Measurements from ENCODE around the gene GLS. TPM values are rescaled to one million over a fixed set of nuclear protein-coding genes. Genes with fewer than 3 reads are reported as not detected.

The GLS gene
- total RNA-seq, 1 donor from 2014 or later, result 88.9 TPM

GRCh38 chr2:191003405-191004309, 123.0 kb downstream of the GLS start:
- no peak overlapping the region for H3K27ac ChIP-seq
- intact Hi-C loops (cut with DNase I), result no loop called here
- H3K4me1 ChIP-seq, result no peaks in the 10 kb centered on the region
- DNase-seq (ENCODE audit: extremely low spot score in 2 of 2), result no peak
- TF ChIP-seq POLR2A (IDR thresholded peaks at IDR 0.05) (no peak), CTCF (IDR thresholded peaks at IDR 0.05) (no peak), POLR2AphosphoS5 (IDR thresholded peaks at IDR 0.05; ENCODE audit: insufficient read depth in 1 of 2, low read depth in 1 of 2) (no peak)
- H3K36me3 ChIP-seq, result peaks cover 7 to 79% of the 10 kb centered on the region in 2 donors
- H3K4me3 ChIP-seq, result no peak overlapping the region
- H3K27me3 ChIP-seq, result no peaks in the 10 kb centered on the region
- H3K9me3 ChIP-seq, result no peaks in the 10 kb centered on the region

- H3K4me1 ChIP-seq, result peaks cover 5% of the 10 kb centered on the region
- no peak overlapping the region for H3K27ac ChIP-seq
- no peak for TF ChIP-seq POLR2A (IDR thresholded peaks at IDR 0.05)
- no peak for TF ChIP-seq CTCF (IDR thresholded peaks at IDR 0.05)
- TF ChIP-seq POLR2AphosphoS5 (IDR thresholded peaks at IDR 0.05; ENCODE audit: insufficient read depth in 1 of 2, low read depth in 1 of 2), result no peak
- H3K36me3 ChIP-seq, result peaks cover 7 to 55% of the 10 kb centered on the region in 2 donors
- no peak overlapping the region for H3K4me3 ChIP-seq
- H3K9me3 ChIP-seq, result no peaks in the 10 kb centered on the region
- H3K27me3 ChIP-seq, result no peaks in the 10 kb centered on the region
- intact Hi-C loops (cut with DNase I), result no loop called here
- DNase-seq (ENCODE audit: extremely low spot score in 2 of 2), result no peak
Measured at GRCh38 chr2:191006297-191006696, 125.7 kb downstream of the GLS start.

DNA sequence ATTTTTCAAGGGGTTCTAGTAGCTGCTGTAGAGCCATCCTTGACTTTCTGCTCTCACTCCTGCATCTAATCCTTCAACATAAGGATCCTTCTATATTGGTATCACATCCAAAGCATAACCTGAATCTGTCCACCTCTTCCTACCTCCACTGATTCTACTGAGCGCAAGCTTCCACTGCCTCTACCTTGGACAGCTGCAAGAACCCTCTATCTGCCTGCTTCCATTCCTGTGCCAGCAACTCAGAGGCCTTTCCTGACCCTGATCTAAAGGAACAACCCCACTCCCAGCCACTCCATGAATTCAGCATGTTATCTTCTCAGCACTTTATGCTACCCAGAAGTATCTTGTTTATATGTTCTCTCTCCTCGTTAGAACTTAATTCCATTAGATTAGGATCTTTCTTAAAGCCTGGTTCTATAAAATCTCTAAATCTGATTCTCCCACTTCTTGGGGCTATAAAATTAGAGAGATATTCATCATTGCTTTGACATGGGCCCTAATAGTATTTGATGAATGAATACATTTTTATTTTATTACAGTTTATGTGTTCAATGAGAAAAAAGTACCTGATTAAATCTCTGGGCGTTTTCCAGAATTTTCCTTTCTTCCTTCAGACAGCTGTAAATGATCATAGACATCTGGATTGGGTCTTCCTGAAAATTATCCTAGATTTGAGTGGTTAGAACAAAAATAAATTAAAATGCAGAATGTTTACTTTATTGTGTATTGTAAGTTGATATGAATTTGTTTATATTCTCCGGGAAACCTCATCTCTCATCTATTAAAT, 126.6 kb downstream of the GLS start:
- intact Hi-C loops (cut with DNase I), result no loop called here
- Histone ChIP-seq H3K9me3 (no peaks in the 10 kb centered on the region), H3K36me3 (peaks cover 7 to 49% of the 10 kb centered on the region in 2 donors), H3K27me3 (no peaks in the 10 kb centered on the region), H3K4me1 (peaks cover 14% of the 10 kb centered on the region), H3K27ac (no peak overlapping the region), H3K4me3 (no peak overlapping the region)
- TF ChIP-seq POLR2AphosphoS5 (IDR thresholded peaks at IDR 0.05; ENCODE audit: insufficient read depth in 1 of 2, low read depth in 1 of 2), result no peak
- TF ChIP-seq CTCF (IDR thresholded peaks at IDR 0.05), result no peak
- TF ChIP-seq POLR2A (IDR thresholded peaks at IDR 0.05), result no peak
- no peak for DNase-seq (ENCODE audit: extremely low spot score in 2 of 2)

GRCh38 chr2:191008286-191008685, 127.7 kb downstream of the GLS start:
- Histone ChIP-seq H3K27ac (no peak overlapping the region), H3K9me3 (no peaks in the 10 kb centered on the region), H3K36me3 (peaks cover 2 to 40% of the 10 kb centered on the region in 2 donors), H3K4me3 (no peak overlapping the region), H3K4me1 (peaks cover 25% of the 10 kb centered on the region), H3K27me3 (no peaks in the 10 kb centered on the region)
- intact Hi-C loops (cut with DNase I), result no loop called here
- TF ChIP-seq CTCF (IDR thresholded peaks at IDR 0.05) (no peak), POLR2A (IDR thresholded peaks at IDR 0.05) (no peak), POLR2AphosphoS5 (IDR thresholded peaks at IDR 0.05; ENCODE audit: insufficient read depth in 1 of 2, low read depth in 1 of 2) (no peak)
- DNase-seq (ENCODE audit: extremely low spot score in 2 of 2), result no peak

All from vagina (tissue), 2 donors.